ENCODE measurements around the gene CALR3. TPM values are rescaled to one million over a fixed set of nuclear protein-coding genes. Genes with fewer than 3 reads are reported as not detected.

CALR3 gene
- total and polyA plus RNA-seq, 2 experiments from 2014 or later = not detected

- Histone ChIP-seq H3K27ac (no peak overlapping the region), H3K36me3 (peaks cover 59% of the 10 kb centered on the region), H3K9me3 (ENCODE audit: low read depth) (no peaks in the 10 kb centered on the region), H3K27me3 (no peaks in the 10 kb centered on the region), H3K4me3 (no peak overlapping the region), H3K4me1 (ENCODE audit: low read depth) (no peaks in the 10 kb centered on the region)
- no peak for DNase-seq (ENCODE audit: low read depth in 1 of 2, low spot score in 1 of 2)
- no peak for TF ChIP-seq CTCF (IDR thresholded peaks at IDR 0.05; ENCODE audit: low read depth, low read length)
These were observed 36.7 kb upstream of the CALR3 start for GRCh38 chr19:16532440-16533234.

- Histone ChIP-seq H3K9me3 (ENCODE audit: low read depth) (no peaks in the 10 kb centered on the region), H3K4me3 (no peak overlapping the region), H3K27me3 (no peaks in the 10 kb centered on the region), H3K4me1 (ENCODE audit: low read depth) (no peaks in the 10 kb centered on the region), H3K36me3 (peaks cover 71% of the 10 kb centered on the region), H3K27ac (no peak overlapping the region)
- TF ChIP-seq CTCF (IDR thresholded peaks at IDR 0.05; ENCODE audit: low read depth, low read length) = no peak
- DNase-seq (ENCODE audit: low read depth in 1 of 2, low spot score in 1 of 2) = no peak
These were observed 35.4 kb upstream of the CALR3 start for GRCh38 chr19:16531380-16531669.

GRCh38 chr19:16530540-16531379 is 34.8 kb upstream of the CALR3 start:
- no peak for TF ChIP-seq CTCF (IDR thresholded peaks at IDR 0.05; ENCODE audit: low read depth, low read length)
- Histone ChIP-seq H3K4me3 (no peak overlapping the region), H3K27ac (no peak overlapping the region), H3K4me1 (ENCODE audit: low read depth) (no peaks in the 10 kb centered on the region), H3K9me3 (ENCODE audit: low read depth) (no peaks in the 10 kb centered on the region), H3K36me3 (peaks cover 72% of the 10 kb centered on the region), H3K27me3 (no peaks in the 10 kb centered on the region)
- no peak for DNase-seq (ENCODE audit: low read depth in 1 of 2, low spot score in 1 of 2)

- no peak for DNase-seq (ENCODE audit: low read depth in 1 of 2, low spot score in 1 of 2)
- Histone ChIP-seq H3K4me1 (ENCODE audit: low read depth) (no peaks in the 10 kb centered on the region), H3K9me3 (ENCODE audit: low read depth) (no peaks in the 10 kb centered on the region), H3K27ac (no peak overlapping the region), H3K4me3 (no peak overlapping the region), H3K27me3 (no peaks in the 10 kb centered on the region), H3K36me3 (peaks cover 81% of the 10 kb centered on the region)
- no peak for TF ChIP-seq CTCF (IDR thresholded peaks at IDR 0.05; ENCODE audit: low read depth, low read length)
These were observed 33.6 kb upstream of the CALR3 start for GRCh38 chr19:16529466-16530144.

- Histone ChIP-seq H3K9me3 (ENCODE audit: low read depth) (no peaks in the 10 kb centered on the region), H3K4me3 (no peak overlapping the region), H3K36me3 (peaks cover 82% of the 10 kb centered on the region), H3K27me3 (no peaks in the 10 kb centered on the region), H3K27ac (no peak overlapping the region), H3K4me1 (ENCODE audit: low read depth) (no peaks in the 10 kb centered on the region)
- peak; percentile 13 to 20 for DNase-seq (ENCODE audit: low read depth in 1 of 2, low spot score in 1 of 2)
- TF ChIP-seq CTCF (IDR thresholded peaks at IDR 0.05; ENCODE audit: low read depth, low read length) = peak; percentile 38
These were observed 32.1 kb upstream of the CALR3 start for GRCh38 chr19:16527971-16528521.
